Left ventricle myocardium inferior (tissue), 1 donor: ENCODE results near the gene SLC15A2. TPM values are rescaled to one million over a fixed set of nuclear protein-coding genes. Genes with fewer than 3 reads are reported as not detected.
A peak's percentile ranks its signal among the peaks of the same experiment; 100 is the strongest.

Experiments used
- DNase-seq: peaks from one replicate; pipeline ENCODE4 v3.0.0-alpha.2; 2020
- H3K27ac ChIP-seq: fragments of 200-600 bp; replicated peaks from 2 replicates; pipeline ENCODE4 v1.8.0; 2021
- H3K27me3 ChIP-seq: fragments of 200-600 bp; 2 replicates; pipeline ENCODE4 v1.8.0; 2021; ENCODE audit warnings: low read depth
- H3K36me3 ChIP-seq: fragments of 200-600 bp; 2 replicates; pipeline ENCODE4 v1.8.0; 2021
- H3K4me1 ChIP-seq: fragments of 200-600 bp; 2 replicates; pipeline ENCODE4 v1.8.0; 2021
- H3K4me3 ChIP-seq: fragments of 200-600 bp; 2 replicates; pipeline ENCODE4 v1.8.0; 2021; ENCODE audit warnings: mild to moderate bottlenecking, moderate library complexity
- H3K9me3 ChIP-seq: fragments of 200-600 bp; replicated peaks from 2 replicates; pipeline ENCODE4 v1.8.0; 2021
- CTCF ChIP-seq: fragments of 200-600 bp; IDR thresholded peaks from 2 replicates; pipeline ENCODE4 v1.8.0; 2021; ENCODE audit warnings: antibody characterized with exemption, mild to moderate bottlenecking, borderline replicate concordance
- intact Hi-C: fragments of 100-400 bp; cut with micrococcal nuclease; formaldehyde crosslinking; loops from one replicate; pipeline ENCODE4 v1.11.0; 2022
- total RNA-seq: library from RNA; stranded (reverse); fragmentation: NEBNext Ultra II Directional; extraction: Animal tissue kit (Norgen Biotek cat#: 25700); gene quantifications from one replicate; pipeline ENCODE4 v1.2.1, GENCODE V29; 2021
- donor health status: DM: no; HTN: yes; CAD: no; lungs with severe emphysema.

The SLC15A2 gene
- total RNA-seq, 1 donor from 2014 or later: 4.6 TPM

GRCh38 chr3:121951291-121951919 is 57.2 kb downstream of the SLC15A2 start:
- DNase-seq: no peak
- H3K4me1 ChIP-seq: no peaks in the 10 kb centered on the region
- no peaks in the 10 kb centered on the region for H3K36me3 ChIP-seq
- H3K9me3 ChIP-seq: peaks cover 25% of the 10 kb centered on the region
- no peaks in the 10 kb centered on the region for H3K27me3 ChIP-seq
- no peak overlapping the region for H3K4me3 ChIP-seq
- intact Hi-C loops: no loop called here
- TF ChIP-seq CTCF: no peak
- no peak overlapping the region for H3K27ac ChIP-seq

GRCh38 chr3:121956363-121956762 is 62.2 kb downstream of the SLC15A2 start:
- Histone ChIP-seq H3K9me3 (peaks cover 23% of the 10 kb centered on the region), H3K27me3 (no peaks in the 10 kb centered on the region), H3K36me3 (no peaks in the 10 kb centered on the region), H3K4me3 (no peak overlapping the region), H3K27ac (no peak overlapping the region), H3K4me1 (peaks cover 3% of the 10 kb centered on the region)
- intact Hi-C loops: no loop called here
- no peak for TF ChIP-seq CTCF
- DNase-seq: no peak

- no peaks in the 10 kb centered on the region for H3K27me3 ChIP-seq
- H3K9me3 ChIP-seq: peaks cover 12% of the 10 kb centered on the region
- no peak for TF ChIP-seq CTCF
- no peak overlapping the region for H3K27ac ChIP-seq
- peaks cover 3% of the 10 kb centered on the region for H3K4me1 ChIP-seq
- intact Hi-C loops: no loop called here
- H3K36me3 ChIP-seq: no peaks in the 10 kb centered on the region
- no peak overlapping the region for H3K4me3 ChIP-seq
- DNase-seq: no peak
Observed at GRCh38 chr3:121957674-121958415, 63.6 kb downstream of the SLC15A2 start.

- Histone ChIP-seq H3K4me3 (no peak overlapping the region), H3K36me3 (no peaks in the 10 kb centered on the region), H3K4me1 (peaks cover 3% of the 10 kb centered on the region), H3K27ac (no peak overlapping the region), H3K9me3 (peaks cover 3% of the 10 kb centered on the region), H3K27me3 (no peaks in the 10 kb centered on the region)
- intact Hi-C loops: no loop called here
- no peak for DNase-seq
- no peak for TF ChIP-seq CTCF
Observed at GRCh38 chr3:121958801-121959200, 64.6 kb downstream of the SLC15A2 start.

GRCh38 chr3:121961283-121961682 is 67.1 kb downstream of the SLC15A2 start:
- TF ChIP-seq CTCF: no peak
- Histone ChIP-seq H3K36me3 (no peaks in the 10 kb centered on the region), H3K27ac (peak overlapping the region; percentile 47), H3K4me1 (peaks cover 3% of the 10 kb centered on the region), H3K9me3 (peaks cover 12% of the 10 kb centered on the region), H3K4me3 (no peak overlapping the region), H3K27me3 (no peaks in the 10 kb centered on the region)
- no peak for DNase-seq
- intact Hi-C loops: no loop called here
